NCI-H128 (cell line): ENCODE measurements around the gene SLC9A7.
A peak's percentile ranks its signal among the peaks of the same experiment; 100 is the strongest.
"Not testable (repeated sequence)": the region's sequence is repeated elsewhere in the genome, so short reads cannot be mapped to it uniquely, and the experiment has no call there.

Experiments used
- DNase-seq: peaks from one replicate; lab custom pipeline; 2025; ENCODE audit not compliant: unreplicated experiment; lab: John Stamatoyannopoulos, UW

Gene SLC9A7

DNA sequence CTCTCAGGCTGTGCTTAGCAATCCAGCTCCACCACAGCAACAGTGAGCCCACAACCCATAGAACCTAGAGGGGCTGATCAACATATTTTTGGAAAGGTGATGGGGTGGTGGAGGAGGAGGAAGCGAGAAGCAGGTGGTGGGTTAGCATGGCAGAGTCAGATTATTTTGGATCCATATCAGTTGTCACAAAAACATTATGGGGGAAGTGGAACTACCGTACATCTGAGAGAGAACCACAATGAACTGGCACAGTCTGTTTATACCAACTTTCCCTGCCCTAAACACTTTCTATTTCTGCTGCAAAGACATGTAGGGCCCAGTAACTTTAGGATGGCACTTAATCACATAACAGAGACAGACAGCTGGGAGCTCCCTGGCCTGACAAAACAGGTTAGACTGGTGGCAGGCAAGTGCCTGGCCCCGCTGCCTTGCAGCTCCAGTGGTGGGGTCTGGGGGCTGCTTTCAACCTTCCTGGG is 4.3 kb downstream of the SLC9A7 start:
- DNase-seq = no peak

DNA sequence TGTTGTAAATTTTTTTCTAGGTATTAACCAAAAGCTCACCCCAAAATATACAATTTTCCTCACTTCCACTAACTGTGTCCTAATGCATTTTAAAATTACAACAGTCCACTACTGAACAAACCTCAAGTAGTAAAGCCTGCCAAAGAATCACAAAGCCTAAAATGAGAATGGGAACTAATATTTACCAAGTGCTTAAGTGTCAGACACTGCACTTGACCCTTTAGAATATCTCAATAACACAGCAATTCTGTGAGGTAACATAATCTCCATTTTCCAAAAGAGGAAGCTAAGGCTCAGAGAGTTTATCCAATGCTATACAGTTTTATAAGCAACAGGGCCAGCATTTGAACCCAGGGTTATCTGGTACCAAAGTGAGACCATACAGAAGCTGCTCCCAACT is 4.9 kb downstream of the SLC9A7 start:
- no peak for DNase-seq

DNA sequence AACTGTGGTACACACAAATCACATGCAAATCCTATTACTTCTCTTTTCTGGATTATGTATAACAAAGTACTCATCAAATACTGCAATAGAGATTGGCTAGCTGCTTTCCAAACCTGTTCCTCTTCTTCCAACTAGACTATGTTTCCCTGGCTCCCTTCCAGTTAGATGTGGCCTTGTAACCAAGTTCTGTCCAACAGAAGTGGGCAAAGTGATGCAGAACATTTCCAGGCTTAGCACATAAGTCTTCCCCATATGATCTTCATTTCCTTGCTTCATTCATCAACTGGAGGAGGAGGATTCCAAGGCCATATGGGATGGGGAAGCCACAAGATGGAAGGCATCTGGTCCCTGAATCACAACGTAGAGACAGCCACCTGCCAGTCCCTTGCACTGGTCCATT is 8.0 kb downstream of the SLC9A7 start:
- DNase-seq = no peak

DNA sequence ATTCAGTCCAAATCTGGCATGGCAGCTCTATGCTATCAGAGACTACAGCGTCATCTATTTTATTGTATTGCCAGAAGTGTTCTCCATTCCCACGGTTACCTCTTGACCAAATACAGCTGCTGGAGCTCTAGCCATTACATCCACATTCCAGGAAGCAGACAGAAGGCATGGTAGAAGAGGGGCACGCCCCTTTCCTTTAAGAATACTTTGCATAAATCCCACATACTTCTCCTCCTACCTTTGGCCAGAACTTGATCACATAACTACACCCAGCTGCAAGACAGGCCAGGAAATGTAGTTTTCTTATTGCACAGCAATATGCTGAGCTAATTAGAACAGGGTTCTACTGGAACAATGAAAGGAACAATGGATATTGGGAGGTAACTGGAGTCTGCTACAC is 14.9 kb downstream of the SLC9A7 start:
- no peak for DNase-seq

DNA sequence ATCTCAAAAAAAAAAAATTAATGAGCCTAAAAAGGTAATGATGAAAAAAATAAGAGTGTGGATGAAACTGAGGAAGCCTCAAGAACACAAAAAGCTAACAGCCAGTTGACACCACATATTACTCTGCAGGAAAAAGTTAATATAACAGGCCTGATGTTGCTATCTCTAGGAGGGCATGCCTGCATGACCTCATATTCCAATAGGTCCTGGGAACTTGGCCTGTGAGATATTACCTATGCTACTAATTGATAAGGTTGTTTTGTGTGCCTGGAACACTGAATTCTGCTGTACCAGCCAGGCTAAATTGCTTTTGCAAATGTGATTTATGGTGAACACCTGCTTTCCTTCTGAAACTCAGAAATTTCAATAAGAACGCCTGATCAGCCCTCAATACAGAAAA is 15.9 kb downstream of the SLC9A7 start:
- no peak for DNase-seq

DNA sequence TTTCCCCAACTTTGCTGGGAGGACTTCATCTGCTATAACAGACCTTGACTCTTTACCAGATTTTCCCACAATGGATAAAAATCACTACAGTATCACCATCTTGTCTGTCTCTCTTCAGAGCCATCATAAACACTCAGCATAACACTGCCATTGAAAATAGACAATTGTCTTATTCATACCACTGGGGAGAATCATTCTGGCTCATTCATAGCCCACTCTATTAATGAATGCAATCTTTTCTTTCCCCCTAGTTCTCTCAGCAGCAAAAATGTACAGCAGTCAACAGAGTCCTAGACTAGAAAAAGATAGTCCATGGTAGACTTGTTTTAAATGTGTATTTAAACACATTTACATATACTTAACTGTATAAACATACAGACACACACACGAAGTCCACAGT is 19.2 kb downstream of the SLC9A7 start:
- no peak for DNase-seq

DNA sequence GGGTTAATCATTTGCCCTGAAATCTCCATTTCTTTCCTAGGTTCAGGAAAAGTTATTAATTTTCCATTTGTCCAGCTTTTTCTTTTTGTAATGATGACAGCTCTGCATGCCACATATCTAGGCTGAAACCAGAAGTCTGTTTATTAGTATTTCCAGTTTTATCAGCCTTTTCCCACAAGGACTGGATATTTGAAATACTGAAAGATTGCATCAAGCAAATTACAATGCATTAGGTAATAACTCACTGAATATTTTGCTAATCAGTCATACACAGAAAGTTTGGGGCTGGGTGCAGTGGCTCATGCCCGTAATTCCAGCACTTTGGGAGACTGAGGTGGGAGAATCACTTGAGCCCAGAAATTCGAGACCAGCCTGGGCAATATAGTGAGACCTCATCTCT is 21.5 kb downstream of the SLC9A7 start:
- no peak for DNase-seq

DNA sequence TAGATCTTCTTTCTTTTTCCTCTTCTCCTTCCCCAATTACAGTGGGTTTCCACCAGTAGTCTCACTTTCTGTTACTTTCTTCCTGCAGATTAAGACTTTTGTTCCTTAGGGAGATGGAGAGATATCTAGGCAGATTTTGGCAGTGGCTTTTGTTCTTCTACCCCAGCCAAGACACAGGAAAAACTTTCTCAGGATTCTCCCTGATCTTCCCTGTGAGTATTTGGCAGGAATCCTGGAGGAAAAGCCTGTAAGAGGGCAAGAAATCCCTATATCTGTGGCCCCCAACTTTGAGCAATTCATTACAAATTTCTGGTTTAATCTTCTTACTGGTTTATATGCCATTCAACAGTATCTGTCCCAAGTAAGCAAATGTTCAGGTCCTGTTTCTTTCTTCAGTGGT is 21.9 kb downstream of the SLC9A7 start:
- DNase-seq = no peak

DNA sequence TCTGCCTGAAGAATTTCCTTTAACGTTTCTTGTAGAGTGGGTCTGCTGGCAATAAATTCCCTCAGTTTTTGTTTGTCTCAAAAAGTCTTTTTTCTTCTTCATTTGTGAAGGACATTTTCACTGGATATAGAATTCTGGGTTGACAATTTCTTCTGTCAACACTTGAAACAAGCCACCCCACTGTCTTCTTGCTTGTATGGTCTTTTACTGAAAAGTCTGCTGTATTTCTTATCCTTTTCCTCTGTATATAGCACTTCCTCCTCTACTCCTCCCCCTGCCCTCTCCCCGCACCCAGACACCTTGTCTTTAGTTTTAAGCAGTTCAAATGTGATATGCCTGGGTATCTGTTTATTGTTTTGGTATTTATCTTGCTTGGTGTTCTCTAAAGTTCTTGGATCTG is 23.3 kb downstream of the SLC9A7 start:
- no peak for DNase-seq

DNA sequence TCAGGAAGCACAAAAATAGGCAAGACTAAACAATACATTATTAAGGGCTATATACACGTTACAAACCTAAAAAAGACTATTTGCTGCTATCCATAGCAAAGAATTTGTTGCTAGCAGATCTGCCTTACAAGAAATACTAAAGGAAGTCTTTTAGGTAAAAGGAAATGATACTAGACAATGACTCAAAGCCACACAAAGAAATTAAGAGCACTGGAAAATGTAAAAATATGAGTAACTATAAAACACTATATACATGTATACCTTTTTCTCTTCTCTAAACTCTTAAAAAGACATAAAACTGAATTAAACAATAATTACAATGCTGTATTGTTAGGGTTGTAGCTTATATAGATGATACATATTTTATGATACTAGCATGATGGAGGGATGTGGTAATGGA is 25.7 kb downstream of the SLC9A7 start:
- no peak for DNase-seq

DNA sequence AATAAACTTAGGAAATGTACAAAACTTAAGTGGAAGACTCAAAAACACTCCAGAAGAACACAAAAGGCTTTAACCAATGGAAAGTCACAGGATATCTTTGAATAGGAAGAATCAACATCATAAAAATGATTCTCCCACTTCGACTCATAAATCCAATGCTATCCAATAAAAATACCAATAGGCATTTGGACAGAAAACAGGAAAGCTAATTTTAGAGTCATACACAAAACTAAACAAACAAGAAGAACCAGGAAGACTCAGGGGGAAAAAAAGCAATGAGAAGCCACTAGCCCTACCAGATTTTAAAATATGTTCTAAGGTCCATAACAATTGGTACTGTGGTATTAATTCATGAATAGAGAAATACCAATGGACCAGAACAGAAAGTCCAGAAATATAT is 28.2 kb downstream of the SLC9A7 start:
- no peak for DNase-seq

DNA sequence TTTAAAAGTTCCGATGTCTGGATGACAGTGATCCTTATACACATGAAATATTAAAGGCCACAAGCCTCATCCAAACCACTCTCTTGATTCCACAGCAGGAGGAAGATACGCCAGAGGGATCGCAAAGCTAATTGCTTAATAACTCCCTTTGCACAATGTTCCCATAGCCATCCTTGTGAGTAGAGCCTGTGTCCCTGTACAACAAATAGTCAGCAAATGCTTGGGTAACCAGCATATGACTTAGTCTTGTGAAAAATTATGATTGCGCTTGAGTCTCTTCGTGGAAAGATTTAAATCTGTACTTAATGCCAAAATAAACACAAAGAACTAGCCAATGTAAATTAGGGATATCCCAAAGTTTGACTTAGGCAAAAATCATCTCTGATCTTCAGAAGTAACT is 31.5 kb downstream of the SLC9A7 start:
- no peak for DNase-seq

DNA sequence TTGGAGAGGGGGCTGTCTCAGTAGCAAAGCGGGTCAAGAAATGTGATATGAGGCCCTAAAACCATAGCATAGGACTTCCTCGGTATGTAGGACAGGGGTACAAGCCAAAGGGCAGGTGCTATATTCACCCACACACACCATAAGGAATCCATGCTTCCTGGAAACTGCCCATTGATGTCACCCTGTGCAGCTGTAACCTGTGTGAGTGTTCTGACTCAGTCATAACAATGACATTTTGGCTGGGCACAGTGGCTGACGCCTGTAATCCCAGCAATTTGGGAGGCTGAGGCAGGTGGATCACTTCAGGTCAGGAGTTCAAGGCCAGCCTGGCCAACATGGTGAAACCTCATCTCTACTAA is 35.4 kb downstream of the SLC9A7 start:
- not testable (repeated sequence) for DNase-seq

DNA sequence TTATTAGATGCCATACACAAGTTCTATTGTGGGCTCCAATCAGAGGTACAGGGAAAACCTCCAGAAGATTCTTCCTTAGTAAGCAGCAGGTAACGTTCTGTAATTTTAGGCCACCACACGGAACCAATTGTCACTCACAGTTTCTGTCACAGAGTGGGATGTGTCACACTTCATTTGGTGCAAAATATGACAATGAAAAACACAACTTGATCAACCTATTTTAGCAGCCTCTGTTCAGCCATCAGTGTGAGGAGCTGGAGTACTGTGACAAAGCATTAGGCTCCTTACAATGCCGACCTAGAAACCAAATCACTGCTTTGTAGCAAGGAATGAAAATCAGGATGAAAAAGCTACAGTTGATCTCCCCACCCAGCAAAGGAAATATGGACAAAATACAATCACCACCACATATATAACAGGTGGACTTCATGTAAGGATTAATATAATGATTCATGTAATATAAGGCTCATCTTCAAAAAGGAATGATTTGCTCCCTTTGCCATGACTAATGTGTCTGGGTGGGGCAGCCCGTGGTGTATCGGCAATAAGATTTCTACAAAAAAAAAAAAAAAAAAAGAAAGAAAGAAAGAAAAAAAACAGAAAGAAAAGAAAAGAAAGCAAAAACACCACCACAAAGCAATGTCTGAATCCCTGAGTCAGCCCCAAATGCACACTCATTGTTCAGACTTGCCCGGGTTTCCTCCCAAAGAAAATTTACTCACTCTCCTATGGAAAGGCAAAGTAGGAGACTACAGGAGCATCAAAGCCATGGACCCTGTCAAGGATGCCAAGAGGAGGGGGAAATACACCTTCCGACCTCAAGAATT is 36.0 kb downstream of the SLC9A7 start:
- no peak for DNase-seq

DNA sequence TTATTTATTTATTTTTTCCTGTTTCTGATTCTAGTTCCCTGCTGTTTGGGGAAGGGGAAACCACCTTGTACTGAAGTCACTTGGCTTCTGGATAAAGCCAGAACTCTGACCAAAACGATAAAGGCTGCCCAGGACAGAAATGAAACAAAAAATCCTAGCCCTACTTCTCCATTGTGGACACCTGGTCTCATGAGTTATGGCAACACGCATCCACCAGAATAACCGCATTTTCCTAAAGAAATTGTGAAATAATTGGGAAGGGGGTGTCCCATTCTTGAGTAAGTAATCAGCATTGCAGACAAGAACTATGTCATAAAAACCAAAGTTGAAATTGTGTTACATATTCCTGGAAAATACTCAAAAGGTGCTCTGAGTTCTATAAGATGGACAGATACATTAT is 42.1 kb downstream of the SLC9A7 start:
- no peak for DNase-seq

DNA sequence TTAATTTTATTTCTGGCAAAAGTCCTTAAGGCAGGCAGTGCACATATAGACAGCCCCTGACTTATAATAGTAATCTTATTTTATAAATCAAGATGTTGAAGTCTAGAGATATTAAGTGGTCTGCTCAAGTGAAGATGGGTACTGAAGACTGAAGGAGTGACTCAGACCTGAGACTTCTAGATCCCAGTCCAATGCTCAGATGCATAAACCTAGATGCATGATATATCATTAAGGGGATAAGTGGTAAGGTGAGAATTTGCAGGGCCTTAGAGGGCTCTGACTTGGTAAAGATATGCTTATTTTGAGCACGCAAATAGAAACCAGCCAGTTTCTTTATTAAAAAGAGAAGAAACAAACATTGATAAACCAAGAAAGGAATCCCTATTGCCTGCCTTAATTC is 42.9 kb downstream of the SLC9A7 start:
- DNase-seq = no peak

DNA sequence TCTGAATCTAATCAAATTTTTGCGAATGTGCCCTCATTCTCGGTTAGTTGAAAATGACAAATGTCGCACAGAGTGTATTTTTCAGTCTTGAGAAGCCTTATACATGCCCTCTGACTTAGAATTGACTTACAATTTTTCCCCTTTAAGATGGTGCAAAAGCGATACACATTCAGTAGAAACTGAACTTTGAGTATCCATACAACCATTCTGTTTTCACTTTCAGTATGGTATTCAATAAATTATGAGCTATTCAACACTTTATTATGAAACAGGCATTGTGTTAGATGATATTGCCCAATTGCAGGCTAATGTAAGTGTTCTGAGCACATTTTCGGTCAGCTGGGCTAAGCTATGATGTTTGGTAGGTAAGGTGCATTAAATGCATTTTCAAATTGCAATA is 43.4 kb downstream of the SLC9A7 start:
- DNase-seq = no peak

DNA sequence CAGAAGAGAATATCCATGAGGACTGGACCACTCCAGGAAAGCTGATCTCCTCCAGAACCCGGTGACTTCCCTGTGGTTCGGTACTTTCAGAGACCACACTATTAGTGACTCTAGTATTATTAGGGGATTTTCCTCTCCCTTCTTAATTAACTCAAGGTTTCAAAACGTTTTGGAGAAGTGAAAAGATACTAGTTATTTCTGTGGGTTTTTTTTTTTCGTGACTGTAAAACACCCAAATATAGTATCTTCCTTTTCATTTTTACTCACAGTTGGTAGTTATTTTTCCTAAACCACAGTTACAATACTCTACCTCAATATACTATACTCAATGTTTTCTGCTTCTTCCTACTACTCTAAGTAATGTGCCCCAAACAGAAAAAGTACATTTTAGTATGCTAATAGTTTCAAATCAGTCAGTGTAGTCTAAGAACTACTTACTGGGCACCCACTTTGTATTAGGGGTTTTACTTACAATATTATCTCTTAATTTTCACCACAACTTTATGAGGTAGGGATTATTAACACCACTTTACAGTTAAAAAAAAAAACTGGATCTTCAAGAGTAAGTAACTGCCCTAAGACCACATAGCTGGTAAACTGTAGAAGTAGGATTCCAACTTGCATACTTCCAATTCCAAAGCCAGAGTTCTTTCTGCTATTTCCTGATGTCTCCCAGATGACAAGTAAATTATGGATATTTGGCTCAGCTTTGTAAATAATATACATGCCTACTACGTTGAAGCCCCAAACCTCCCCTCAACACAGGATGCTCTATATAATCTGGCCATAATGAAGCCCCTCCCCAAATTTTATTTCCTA is 45.0 kb downstream of the SLC9A7 start:
- no peak for DNase-seq

DNA sequence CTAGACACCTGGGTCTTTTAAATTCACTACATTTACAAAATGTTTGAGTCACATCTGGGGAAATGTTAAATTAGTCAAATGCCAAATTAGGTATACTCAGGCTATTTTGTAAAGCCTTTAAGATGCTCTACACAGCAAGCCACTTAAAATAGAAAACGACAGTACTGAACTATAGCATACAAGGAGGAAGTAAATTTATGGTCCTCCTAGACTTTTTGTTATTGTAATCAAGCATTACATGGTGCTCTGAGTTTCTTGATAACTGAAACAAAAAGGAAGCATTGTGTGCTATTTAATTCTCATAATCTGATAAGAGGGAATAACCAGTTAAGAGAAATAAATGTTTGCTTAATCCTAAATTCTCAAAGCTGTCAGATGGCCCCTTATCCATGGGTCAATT is 46.2 kb downstream of the SLC9A7 start:
- DNase-seq = no peak

DNA sequence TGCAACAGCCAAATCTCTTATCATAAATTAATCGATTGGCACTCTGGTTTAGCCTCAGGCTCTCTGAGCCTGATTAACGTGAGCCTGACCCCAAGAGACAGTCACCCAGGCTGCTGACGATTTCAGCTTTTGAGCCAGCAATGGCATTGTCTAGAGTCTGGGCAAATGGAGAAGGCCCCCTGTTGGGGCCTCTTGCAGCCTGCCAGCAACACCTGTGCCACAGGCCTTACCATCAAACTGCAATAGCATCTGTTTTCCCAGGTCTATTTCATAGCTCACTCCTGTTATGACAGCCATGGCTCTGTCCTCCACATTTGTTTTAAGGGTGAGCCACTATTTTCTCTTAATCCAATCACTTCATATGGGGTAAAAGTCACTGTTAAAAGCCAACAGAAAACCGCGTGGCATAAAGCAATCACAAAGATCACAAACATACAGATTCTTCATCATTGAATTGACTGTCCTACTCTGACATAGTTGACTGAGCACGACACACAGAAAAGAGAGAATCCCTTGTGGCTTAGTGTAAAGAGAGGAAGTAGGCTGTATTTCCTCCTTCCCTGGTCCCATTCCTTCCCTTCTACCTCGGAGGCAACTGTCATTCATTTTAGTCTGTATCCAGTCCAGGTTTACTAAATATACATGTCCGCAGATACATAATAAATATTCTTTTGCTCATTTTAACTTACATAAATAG is 47.8 kb downstream of the SLC9A7 start:
- DNase-seq = peak; percentile 59

DNA sequence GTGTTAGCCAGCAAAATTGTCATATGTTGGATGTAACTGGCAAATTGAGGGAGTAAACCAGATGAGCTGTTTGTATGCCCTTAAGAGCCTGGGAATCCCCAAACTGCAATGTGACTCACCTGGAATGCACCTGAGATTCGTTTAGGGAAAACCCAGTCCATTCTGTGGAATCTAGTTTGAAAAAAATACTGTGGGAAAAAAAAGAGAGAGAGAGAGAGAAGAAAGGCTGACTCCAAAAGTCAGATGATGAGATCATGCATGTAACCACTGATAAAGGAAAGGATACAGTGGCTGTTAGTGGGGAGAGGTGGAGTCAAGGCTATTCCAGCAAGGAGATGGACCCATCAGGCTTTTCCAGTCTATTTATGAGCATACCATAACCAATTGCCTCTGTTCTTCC is 48.5 kb downstream of the SLC9A7 start:
- DNase-seq = no peak
